SU-DHL-6 (cell line): ENCODE data around the gene COL25A1.

ENCODE experiments used
- EZH2phosphoT487 ChIP-seq: fragments of 200-600 bp; sonication (generic), shearing (Covaris generic); conservative IDR thresholded peaks from 2 replicates; pipeline ENCODE4 v1.6.1; 2018; ENCODE audit warnings: mild to moderate bottlenecking, antibody characterized with exemption, low read length, moderate library complexity, mixed read lengths
- TF ChIP-seq, protein P1 (sequence below): fragments of 200-600 bp; sonication (generic); IDR thresholded peaks from one replicate; pipeline ENCODE4 v1.5.1; 2017; ENCODE audit warnings: antibody characterized with exemption, mild to moderate bottlenecking, low read length, moderate library complexity; ENCODE audit not compliant: insufficient read depth, poor library complexity, severe bottlenecking

GRCh38 chr4:109078724-109079123 is 223.7 kb downstream of the COL25A1 start:
- TF ChIP-seq, protein P1, sequence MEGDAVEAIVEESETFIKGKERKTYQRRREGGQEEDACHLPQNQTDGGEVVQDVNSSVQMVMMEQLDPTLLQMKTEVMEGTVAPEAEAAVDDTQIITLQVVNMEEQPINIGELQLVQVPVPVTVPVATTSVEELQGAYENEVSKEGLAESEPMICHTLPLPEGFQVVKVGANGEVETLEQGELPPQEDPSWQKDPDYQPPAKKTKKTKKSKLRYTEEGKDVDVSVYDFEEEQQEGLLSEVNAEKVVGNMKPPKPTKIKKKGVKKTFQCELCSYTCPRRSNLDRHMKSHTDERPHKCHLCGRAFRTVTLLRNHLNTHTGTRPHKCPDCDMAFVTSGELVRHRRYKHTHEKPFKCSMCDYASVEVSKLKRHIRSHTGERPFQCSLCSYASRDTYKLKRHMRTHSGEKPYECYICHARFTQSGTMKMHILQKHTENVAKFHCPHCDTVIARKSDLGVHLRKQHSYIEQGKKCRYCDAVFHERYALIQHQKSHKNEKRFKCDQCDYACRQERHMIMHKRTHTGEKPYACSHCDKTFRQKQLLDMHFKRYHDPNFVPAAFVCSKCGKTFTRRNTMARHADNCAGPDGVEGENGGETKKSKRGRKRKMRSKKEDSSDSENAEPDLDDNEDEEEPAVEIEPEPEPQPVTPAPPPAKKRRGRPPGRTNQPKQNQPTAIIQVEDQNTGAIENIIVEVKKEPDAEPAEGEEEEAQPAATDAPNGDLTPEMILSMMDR = no peak
- TF ChIP-seq EZH2phosphoT487 = no peak
